ENCODE data around the gene DNAJC22. TPM values are rescaled to one million over a fixed set of nuclear protein-coding genes. Genes with fewer than 3 reads are reported as not detected.

DNAJC22 gene
- total and polyA plus RNA-seq, 2 donors (not counting 1 experiment from before 2014, with no cell fraction given) = not detected

DNA sequence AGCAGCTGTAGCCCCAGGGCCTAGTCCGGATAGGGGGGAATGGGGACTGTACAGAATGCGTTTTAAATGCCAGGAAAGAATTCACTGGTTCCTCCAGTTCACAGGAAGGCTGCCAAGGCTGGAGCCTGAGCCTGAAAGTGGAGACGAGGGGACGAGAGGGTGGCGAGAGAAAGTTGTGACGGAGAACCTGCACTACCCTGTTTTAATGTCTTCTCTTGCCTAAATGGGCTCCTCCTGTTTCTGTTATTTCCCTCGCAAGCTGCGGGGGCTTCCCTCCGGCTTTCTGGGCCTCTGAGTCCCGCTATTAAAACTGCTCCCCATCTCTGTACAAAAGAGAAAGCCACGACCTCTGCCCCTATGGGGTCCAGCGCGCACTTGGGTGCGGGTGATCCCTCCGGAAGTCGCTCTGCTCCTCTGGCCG is 14.2 kb upstream of the DNAJC22 start:
- no peak for ATAC-seq (ENCODE audit: low read depth)
- POLR2A ChIA-PET = no interaction called here

More for the DNA sequence above, 14.2 kb upstream of the DNAJC22 start:
- Histone ChIP-seq H3K9ac (ENCODE audit: low read length) (no peak overlapping the region), H3K36me3 (replicated peaks in 1 of 2; ENCODE audit: control extremely low read depth in 1 of 2, control insufficient read depth in 1 of 2, extremely low read depth in 1 of 2, insufficient read depth in 2 of 2, low read length in 1 of 2) (no peaks in the 10 kb centered on the region), H3K79me2 (ENCODE audit: control insufficient read depth, insufficient read depth, low read length) (no peaks in the 10 kb centered on the region), H3K4me3 (ENCODE audit: control extremely low read depth in 1 of 5, extremely low read depth in 1 of 5, insufficient read depth in 1 of 5, low read depth in 2 of 5, low read length in 4 of 5) (no peak overlapping the region), H3K4me2 (replicated peaks; ENCODE audit: low read depth, low read length, poor library complexity, severe bottlenecking) (peak overlapping the region; percentile 69), H3K27ac (ENCODE audit: low read length in 2 of 2) (no peak overlapping the region), H3K4me1 (ENCODE audit: control insufficient read depth in 2 of 2, insufficient read depth in 2 of 2, low read length in 2 of 2) (peaks cover 27 to 31% of the 10 kb centered on the region in 2 donors), H4K20me1 (ENCODE audit: control insufficient read depth, insufficient read depth, low read length, poor library complexity, severe bottlenecking) (no peaks in the 10 kb centered on the region), H3K27me3 (replicated peaks in 1 of 4; ENCODE audit: control extremely low read depth in 1 of 4, control insufficient read depth in 3 of 4, insufficient read depth in 4 of 4, low read length in 3 of 4) (peaks cover 0 to 58% (median 39%) of the 10 kb centered on the region in 4 experiments), H2AFZ (ENCODE audit: insufficient read depth, low read depth, low read length, poor library complexity, severe bottlenecking) (no peak overlapping the region), H3K9me3 (ENCODE audit: control extremely low read depth in 1 of 3, control insufficient read depth in 2 of 3, insufficient read depth in 1 of 3, low read length in 2 of 3) (peaks cover 0 to 25% (median 0%) of the 10 kb centered on the region in 3 donors)
- intact Hi-C loops (cut with micrococcal nuclease) = no loop called here
- CTCF ChIA-PET = interaction anchor here (1.0 to 8.5 kb wide), 10 partner anchors 10 to 221 kb away, joined by 3 to 95 read pairs (median 12); partner anchors contain the start of genes DNAJC22, PRPH and TROAP
- WGBS (ENCODE audit: insufficient coverage) = 68% methylated on average over 16 of the region's 17 CpGs
- DNase-seq = peak; percentile 14
- no peak for TF ChIP-seq EZH2 (IDR thresholded peaks at IDR 0.05; ENCODE audit: borderline replicate concordance, insufficient read depth, low read depth, low read length, poor library complexity, severe bottlenecking)
- no peak for TF ChIP-seq CTCF (IDR thresholded peaks at IDR 0.05)
- Mint-ChIP-seq H3K9me3 (ENCODE audit: insufficient read depth) (no peaks in the 10 kb centered on the region), H3K27me3 (peaks cover 46% of the 10 kb centered on the region), H3K27ac (no peak overlapping the region), H3K4me1 (peaks cover 26% of the 10 kb centered on the region), H3K4me3 (peak overlapping the region; percentile 83)

Measured in B cell (primary cell).